Vagina (tissue), 2 donors: ENCODE data around the gene IFNA1. TPM values are rescaled to one million over a fixed set of nuclear protein-coding genes. Genes with fewer than 3 reads are reported as not detected.

ENCODE experiments used
- DNase-seq, 2 donors: peaks; one replicate each; pipeline ENCODE4 v3.0.0-alpha.2; 2017; ENCODE audit errors: extremely low spot score in 2 of 2
- H3K27ac ChIP-seq: fragments of 200-600 bp; sonication (generic); one replicate; pipeline ENCODE4 v1.5.1; 2019
- H3K27me3 ChIP-seq: fragments of 200-600 bp; sonication (generic); one replicate; pipeline ENCODE4 v1.5.1; 2019
- H3K36me3 ChIP-seq, 2 donors: fragments of 200-600 bp; sonication (generic); one replicate each; pipeline ENCODE4 v1.5.1; 2017 to 2019
- H3K4me1 ChIP-seq: fragments of 200-600 bp; sonication (generic); one replicate; pipeline ENCODE4 v1.5.1; 2019
- H3K4me3 ChIP-seq, 2 donors: fragments of 200-600 bp; sonication (generic); 1 replicate in 1 of 2; 2 replicates in 1 of 2; pipeline ENCODE4 v1.5.1; 2016 to 2019
- H3K9me3 ChIP-seq: fragments of 200-600 bp; sonication (generic); one replicate; pipeline ENCODE4 v1.5.1; 2019
- POLR2A ChIP-seq, 2 donors: fragments of 450-650 bp; IDR thresholded peaks; one replicate each; pipeline ENCODE4 v1.6.1; 2017; ENCODE audit warnings: antibody characterized with exemption in 2 of 2, mild to moderate bottlenecking in 2 of 2, moderate library complexity in 2 of 2
- POLR2AphosphoS5 ChIP-seq, 2 donors: sonication (generic); formaldehyde crosslinking; IDR thresholded peaks; one replicate each; pipeline ENCODE4 v1.9.0; 2017; ENCODE audit warnings: antibody characterized with exemption in 2 of 2, mild to moderate bottlenecking in 2 of 2, low read depth in 1 of 2; ENCODE audit not compliant: insufficient read depth in 1 of 2
- intact Hi-C: fragments of 100-400 bp; cut with DNase I; formaldehyde crosslinking; loops from one replicate; pipeline ENCODE4 v1.15.1; 2023
- total RNA-seq: library from RNA; depleted of rRNA; stranded (reverse); fragments of >200 nt; gene quantifications from one replicate; pipeline ENCODE4 v1.2.3, GENCODE V29; 2016
- TF ChIP-seq, protein P1 (sequence below), 3 experiments: fragments of 450-650 bp in 2 of 3; fragments of 200-600 bp in 1 of 3; sonication (generic) in 1 of 3; IDR thresholded peaks; one replicate each; pipeline ENCODE4 v1.5.1; 2017 to 2019; ENCODE audit warnings: antibody characterized with exemption in 3 of 3, mild to moderate bottlenecking in 2 of 3, moderate library complexity in 2 of 3

Gene IFNA1
- total RNA-seq, 1 donor from 2014 or later: not detected

DNA sequence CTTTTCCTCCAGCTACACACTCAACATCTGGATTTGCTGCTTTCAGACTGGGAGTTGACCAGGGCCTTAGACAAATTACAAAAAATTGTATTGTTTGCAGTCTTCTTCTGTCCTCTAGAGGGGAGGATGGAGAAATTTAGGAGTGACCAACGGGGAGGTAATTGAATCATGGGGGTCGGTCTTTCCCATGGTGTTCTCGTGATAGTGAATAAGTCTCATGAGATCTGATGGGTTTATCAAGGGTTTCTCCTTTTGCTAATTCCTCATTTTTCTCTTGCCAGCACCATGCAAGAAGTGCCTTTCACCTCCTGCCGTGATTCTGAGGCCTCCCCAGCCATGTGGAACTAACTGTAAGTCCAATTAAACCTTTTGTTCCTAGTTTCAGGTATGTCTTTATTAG lies 27.1 kb upstream of the IFNA1 start:
- H3K9me3 ChIP-seq: no peaks in the 10 kb centered on the region
- intact Hi-C loops: no loop called here
- no peaks in the 10 kb centered on the region for H3K4me1 ChIP-seq
- H3K36me3 ChIP-seq: no peaks in the 10 kb centered on the region
- H3K27ac ChIP-seq: no peak overlapping the region
- H3K4me3 ChIP-seq: no peak overlapping the region
- no peak for DNase-seq
- TF ChIP-seq, protein P1, sequence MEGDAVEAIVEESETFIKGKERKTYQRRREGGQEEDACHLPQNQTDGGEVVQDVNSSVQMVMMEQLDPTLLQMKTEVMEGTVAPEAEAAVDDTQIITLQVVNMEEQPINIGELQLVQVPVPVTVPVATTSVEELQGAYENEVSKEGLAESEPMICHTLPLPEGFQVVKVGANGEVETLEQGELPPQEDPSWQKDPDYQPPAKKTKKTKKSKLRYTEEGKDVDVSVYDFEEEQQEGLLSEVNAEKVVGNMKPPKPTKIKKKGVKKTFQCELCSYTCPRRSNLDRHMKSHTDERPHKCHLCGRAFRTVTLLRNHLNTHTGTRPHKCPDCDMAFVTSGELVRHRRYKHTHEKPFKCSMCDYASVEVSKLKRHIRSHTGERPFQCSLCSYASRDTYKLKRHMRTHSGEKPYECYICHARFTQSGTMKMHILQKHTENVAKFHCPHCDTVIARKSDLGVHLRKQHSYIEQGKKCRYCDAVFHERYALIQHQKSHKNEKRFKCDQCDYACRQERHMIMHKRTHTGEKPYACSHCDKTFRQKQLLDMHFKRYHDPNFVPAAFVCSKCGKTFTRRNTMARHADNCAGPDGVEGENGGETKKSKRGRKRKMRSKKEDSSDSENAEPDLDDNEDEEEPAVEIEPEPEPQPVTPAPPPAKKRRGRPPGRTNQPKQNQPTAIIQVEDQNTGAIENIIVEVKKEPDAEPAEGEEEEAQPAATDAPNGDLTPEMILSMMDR (IDR thresholded peaks at IDR 0.05): no peak
- no peak for TF ChIP-seq POLR2AphosphoS5 (IDR thresholded peaks at IDR 0.05; ENCODE audit: insufficient read depth in 1 of 2, low read depth in 1 of 2)
- TF ChIP-seq POLR2A (IDR thresholded peaks at IDR 0.05): no peak
- no peaks in the 10 kb centered on the region for H3K27me3 ChIP-seq

DNA sequence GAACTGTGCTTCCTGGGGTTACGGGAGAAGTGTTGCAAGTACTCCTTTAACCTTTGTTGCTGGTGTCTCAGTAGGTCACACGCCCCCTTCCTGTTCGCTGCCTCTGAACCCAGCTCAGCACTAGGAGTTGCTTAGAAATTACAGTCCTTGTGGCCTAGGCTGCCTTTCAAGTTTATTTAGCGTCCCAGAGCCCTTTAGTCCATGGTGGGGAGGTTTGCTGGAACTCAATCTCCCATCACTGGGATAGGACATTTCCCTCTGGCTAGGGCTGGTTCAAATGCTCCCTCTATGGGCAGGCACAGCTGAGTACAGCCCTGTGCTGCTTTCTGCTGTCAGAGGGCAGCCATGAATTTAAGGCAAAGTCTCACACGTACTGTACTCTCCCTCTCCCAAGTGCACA lies 26.6 kb upstream of the IFNA1 start:
- H3K27me3 ChIP-seq: no peaks in the 10 kb centered on the region
- DNase-seq: no peak
- no peak overlapping the region for H3K27ac ChIP-seq
- intact Hi-C loops: no loop called here
- no peaks in the 10 kb centered on the region for H3K9me3 ChIP-seq
- no peak overlapping the region for H3K4me3 ChIP-seq
- TF ChIP-seq POLR2AphosphoS5 (IDR thresholded peaks at IDR 0.05; ENCODE audit: insufficient read depth in 1 of 2, low read depth in 1 of 2) (no peak), POLR2A (IDR thresholded peaks at IDR 0.05) (no peak)
- TF ChIP-seq, protein P1 (IDR thresholded peaks at IDR 0.05): no peak
- no peaks in the 10 kb centered on the region for H3K36me3 ChIP-seq
- H3K4me1 ChIP-seq: no peaks in the 10 kb centered on the region

DNA sequence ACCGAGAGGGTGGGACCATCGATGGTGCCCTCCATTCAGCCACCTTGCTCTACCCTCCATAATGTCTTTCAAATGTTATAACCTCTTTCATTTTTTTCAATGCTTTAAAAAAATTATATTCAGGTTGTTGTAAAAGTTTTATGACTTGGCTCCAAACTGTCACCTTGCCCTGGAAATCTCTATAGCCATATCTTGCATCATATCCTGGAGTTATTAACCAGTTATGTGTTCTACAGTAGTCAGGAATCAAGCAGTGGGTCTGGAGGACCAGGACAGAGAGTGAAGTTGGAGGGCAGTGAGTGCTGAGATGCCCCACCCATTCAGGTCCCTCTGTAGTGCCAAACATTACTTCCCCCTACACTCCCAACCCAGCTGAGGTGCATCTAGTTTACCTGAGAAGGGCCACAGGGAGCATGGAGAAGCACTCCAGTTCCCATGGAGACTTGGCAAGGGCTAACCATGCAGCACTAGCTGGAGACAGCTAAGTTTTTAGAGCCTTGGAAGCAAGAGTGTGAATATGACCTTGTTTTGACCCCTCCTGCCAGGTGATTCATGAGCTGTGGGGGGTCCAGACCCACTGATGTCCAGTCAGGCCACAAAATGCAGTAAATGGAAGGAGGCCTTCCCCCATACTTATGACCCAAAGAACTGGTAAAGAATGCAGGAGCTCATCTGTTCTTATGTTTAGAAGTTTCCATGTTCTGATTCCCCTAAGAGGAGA lies 25.9 kb upstream of the IFNA1 start:
- Histone ChIP-seq H3K9me3 (no peaks in the 10 kb centered on the region), H3K4me1 (no peaks in the 10 kb centered on the region)
- no peak for TF ChIP-seq POLR2A (IDR thresholded peaks at IDR 0.05)
- TF ChIP-seq POLR2AphosphoS5 (IDR thresholded peaks at IDR 0.05; ENCODE audit: insufficient read depth in 1 of 2, low read depth in 1 of 2): no peak
- TF ChIP-seq, protein P1 (IDR thresholded peaks at IDR 0.05): no peak

DNA sequence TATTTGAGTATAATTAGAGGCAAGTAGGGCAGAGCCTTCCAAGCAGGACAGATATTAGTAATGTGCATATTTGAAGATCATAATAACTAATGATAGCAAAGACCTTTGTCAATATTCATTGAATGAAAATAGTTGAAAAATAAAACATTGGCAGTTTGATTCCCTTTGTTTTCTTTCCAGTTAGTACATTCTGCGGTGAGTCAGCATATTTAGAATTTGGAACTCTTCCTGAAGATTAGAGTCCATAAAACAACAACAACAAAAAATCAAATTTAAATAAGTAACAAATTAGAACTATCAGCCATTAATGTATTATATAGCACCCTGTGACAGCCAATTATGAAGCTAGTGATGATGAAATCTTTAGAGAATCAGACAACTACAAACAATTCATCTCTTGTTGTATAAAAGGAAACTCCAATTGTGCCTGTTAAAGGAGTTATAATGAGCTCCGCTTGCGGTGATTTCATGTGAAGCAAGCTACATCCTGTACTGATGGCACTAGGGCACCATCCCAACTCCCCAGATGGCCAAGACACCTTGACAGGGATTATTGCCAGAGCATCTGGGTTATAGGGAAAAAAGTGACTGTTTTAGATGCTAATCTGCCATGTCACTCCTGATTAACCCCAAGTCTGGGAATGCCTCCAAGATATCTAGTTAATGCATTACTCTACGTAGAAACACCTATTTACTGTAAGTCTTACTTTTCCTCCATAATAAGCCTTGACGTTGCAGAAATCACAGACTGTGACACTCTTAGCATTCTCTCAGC lies 24.6 kb upstream of the IFNA1 start:
- H3K4me1 ChIP-seq: no peaks in the 10 kb centered on the region
- TF ChIP-seq POLR2AphosphoS5 (IDR thresholded peaks at IDR 0.05; ENCODE audit: insufficient read depth in 1 of 2, low read depth in 1 of 2) (no peak), POLR2A (IDR thresholded peaks at IDR 0.05) (no peak)
- TF ChIP-seq, protein P1 (IDR thresholded peaks at IDR 0.05): no peak
- no peaks in the 10 kb centered on the region for H3K9me3 ChIP-seq
- no peak overlapping the region for H3K4me3 ChIP-seq
- intact Hi-C loops: no loop called here
- no peaks in the 10 kb centered on the region for H3K27me3 ChIP-seq
- no peak overlapping the region for H3K27ac ChIP-seq
- no peaks in the 10 kb centered on the region for H3K36me3 ChIP-seq
- no peak for DNase-seq

More for the DNA sequence above, 25.9 kb upstream of the IFNA1 start:
- no peak overlapping the region for H3K27ac ChIP-seq
- no peak for DNase-seq
- no peaks in the 10 kb centered on the region for H3K27me3 ChIP-seq
- no peak overlapping the region for H3K4me3 ChIP-seq
- H3K36me3 ChIP-seq: no peaks in the 10 kb centered on the region
- intact Hi-C loops: no loop called here

DNA sequence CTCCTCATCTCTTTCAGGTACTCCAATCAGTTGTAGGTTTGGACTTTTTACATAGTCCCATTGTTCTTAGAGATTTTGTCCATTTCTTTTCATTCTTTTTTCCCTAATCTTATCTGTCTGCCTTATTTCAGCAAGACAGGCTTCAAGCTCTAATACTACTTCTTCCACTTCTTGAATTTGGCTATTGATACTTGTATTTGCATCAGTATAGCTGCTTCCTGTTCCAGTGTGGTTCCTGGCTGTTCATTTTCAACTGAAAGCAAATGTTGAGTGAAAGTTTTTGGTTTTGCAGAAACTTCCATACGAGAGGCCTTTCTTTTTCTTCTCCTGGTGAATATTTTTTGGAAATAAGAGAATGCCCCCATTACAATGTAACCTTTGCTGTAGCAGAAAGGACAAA lies 12.0 kb upstream of the IFNA1 start:
- DNase-seq: no peak
- TF ChIP-seq, protein P1 (IDR thresholded peaks at IDR 0.05): no peak
- TF ChIP-seq POLR2A (IDR thresholded peaks at IDR 0.05) (no peak), POLR2AphosphoS5 (IDR thresholded peaks at IDR 0.05; ENCODE audit: insufficient read depth in 1 of 2, low read depth in 1 of 2) (no peak)
- H3K4me1 ChIP-seq: no peaks in the 10 kb centered on the region
- intact Hi-C loops: no loop called here
- no peaks in the 10 kb centered on the region for H3K27me3 ChIP-seq
- no peak overlapping the region for H3K4me3 ChIP-seq
- H3K9me3 ChIP-seq: no peaks in the 10 kb centered on the region
- no peaks in the 10 kb centered on the region for H3K36me3 ChIP-seq
- no peak overlapping the region for H3K27ac ChIP-seq
